Activated CD4-positive, CD25-positive, alpha-beta regulatory T cell (primary cell): ENCODE measurements around the gene MAP2K7.
"Not testable (repeated sequence)": the region's sequence is repeated elsewhere in the genome, so short reads cannot be mapped to it uniquely, and the experiment has no call there.

Source experiments
- DNase-seq, 4 experiments: peaks; one replicate each; lab custom pipeline; 2025; lab: John Stamatoyannopoulos, UW

MAP2K7 gene

DNA sequence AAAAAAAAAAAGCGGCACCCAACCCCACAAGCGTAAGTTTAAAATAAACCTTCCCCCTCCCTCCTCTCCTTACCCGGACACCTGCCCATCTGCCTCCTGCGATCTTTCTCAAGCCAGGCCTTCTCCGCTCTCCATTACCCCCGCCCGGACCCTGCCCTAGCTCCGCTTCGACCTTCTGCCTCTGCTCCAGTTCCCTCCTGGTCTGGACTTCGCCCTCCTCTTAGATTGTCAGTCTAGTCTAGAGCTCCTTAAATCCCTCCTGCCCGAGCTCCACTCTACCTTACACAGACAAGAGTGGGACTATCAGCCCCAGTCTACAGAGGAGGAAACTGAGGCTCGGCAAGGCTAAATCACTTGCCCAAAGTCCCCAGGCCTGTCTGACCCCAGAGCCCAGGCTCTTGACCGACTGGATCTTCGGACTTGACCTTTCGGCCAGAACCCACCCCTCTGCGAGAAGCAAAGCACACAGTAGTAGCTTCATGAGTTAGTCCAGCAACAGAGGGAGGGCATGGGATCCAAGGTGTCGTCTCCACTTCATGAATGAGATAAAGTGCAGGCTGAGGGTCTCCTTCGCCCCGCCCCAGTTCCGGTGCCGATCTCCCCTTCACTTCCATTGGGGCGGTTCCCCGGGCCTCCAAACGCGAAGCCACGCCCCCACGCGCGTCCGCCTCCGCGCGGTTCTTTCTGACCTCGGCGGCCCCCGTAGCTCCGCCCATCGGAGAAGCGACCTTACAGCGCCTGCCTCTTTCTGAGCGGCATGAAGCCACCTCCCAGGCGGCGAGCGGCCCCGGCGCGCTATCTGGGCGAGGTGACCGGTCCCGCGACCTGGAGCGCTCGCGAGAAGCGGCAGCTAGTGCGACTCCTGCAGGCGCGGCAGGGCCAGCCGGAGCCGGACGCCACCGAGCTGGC, 16.2 kb downstream of the MAP2K7 start, which contains the start of gene SNAPC2:
SNAPC2 (plus strand) TSS at position 729 of the 909 bp plus-strand sequence; CDS start at position 758, 29 bp downstream.
- peak; percentile 91 to 95 (median 92) for DNase-seq

DNA sequence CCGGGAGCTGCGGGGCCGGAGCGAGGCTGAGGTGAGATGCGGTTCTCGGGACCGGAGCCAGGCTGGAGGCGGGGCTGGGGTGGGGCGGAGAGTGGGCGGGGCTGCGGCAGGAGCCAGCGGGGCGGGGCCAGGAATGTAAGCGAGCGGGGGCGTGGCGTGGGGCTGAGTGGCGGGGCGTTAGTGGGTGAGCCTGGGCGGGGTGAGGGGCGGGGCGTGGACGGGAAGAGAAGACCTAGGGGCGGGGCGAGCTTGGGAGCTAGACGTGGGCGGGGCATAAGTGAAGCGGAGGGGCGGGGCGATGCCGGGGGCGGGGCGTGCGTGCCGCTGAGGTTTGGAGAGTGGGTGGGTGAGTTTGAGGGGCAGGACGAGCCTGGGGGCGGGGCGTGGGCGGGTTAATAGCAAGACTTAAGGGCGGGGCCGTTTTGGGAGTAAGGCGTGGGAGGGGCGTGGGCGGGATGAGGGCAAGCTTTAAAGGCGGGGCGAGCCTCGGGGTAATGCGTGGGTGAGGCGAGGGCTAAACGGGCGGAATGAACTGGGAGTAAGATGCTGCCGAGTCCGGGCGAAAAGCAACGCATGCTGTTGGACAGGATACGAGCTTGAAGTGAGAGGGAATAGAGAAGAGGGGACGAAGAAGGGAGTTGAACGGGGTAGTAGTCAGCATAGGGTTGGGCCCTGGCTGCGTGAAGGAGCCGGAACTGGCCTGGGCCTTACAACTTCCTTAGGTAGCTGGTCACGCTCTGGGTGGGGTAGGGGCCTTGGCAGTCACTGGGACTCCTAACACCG, 17.0 kb downstream of the MAP2K7 start:
- DNase-seq: peak; percentile 99 to 100 (median 100)

GRCh38 chr19:7921302-7921966, 17.8 kb downstream of the MAP2K7 start:
- no peak for DNase-seq

- DNase-seq: no peak
Observed at GRCh38 chr19:7921967-7922835, 18.5 kb downstream of the MAP2K7 start.

GRCh38 chr19:7922836-7923195, 19.1 kb downstream of the MAP2K7 start:
- DNase-seq: no peak

- DNase-seq: no peak
Observed at GRCh38 chr19:7923295-7924191, 19.9 kb downstream of the MAP2K7 start.

DNA sequence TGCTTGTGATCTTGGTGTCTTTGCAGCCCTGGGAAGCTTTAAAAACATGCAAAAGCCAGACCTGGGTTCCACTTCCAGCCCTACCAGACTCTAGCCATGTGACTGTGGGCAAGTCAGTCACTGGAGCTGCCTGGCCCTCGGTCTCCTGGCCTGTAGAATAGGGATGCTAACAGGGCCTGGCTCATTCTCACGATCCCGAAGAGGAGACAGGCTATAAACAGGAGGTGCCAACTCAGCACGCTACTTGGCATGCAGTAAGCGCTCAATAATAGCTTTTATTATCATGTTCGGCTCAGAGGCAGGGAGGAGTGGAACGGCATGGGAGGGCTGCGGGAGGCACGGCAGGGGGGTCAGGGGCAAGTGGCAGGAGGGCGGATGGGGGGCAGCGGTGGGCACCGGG, 20.6 kb downstream of the MAP2K7 start:
- DNase-seq: no peak

DNA sequence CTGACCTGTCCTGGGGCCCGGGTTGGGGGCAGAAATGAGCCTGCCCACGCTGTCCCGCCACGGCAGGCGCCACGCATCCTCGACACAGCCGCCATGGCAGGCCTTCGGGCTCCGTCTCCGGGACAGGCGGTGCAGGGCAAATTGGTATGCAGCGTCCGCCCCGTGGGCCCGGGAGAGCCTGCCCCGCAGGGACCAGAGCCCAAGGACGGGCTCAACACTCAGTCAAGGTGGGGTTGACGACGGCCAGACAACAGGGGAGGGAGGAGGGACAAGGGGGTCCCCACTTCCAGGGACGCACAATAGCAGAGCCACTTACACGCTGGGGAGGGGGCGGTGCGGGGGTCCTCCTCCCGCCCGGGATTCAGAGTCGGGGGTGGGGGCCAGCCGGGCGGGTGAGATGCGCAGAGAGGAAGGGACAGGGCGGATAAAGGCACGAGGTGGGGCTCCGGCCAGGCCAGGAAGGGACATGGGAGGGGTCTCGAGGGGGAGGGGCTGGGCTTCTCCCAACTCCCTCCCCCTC, 21.0 kb downstream of the MAP2K7 start:
- DNase-seq: no peak

- peak; percentile 63 to 71 (median 68) for DNase-seq
Observed at GRCh38 chr19:7925171-7925851, 21.6 kb downstream of the MAP2K7 start.

DNA sequence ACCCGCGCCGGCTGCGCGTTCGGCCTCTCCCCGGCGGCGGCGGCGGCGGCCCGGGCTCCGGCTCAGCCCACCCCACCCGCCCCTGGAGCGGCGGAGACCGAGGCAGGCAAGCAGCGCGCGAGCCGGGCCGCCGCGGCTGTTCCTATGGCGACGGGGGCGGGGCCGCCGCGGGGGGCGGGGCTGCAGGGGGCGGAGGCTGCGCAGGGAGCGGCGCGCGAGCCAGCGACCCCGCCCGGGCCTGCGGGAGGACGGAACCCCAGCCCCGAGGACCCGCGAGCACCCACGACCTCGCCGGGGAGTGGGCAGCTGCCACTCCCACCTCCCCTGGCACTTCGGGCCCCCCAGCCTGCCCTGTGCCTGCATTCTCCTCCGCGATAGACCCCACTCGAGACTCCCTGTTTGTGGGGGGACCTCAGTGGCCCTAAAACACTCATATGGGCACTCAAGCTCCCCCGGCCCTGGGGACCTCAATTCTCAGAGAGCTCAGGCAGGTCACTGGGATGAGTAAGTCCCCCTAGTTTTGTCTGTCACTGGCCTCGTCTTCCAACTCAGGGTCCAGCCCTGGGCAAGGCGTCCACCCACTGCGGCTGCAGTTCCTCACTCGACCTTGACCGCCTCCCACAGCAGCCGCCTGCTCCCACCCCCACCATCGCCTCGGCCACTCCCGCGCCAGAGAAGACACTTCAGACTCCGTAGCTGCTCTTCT, 22.5 kb downstream of the MAP2K7 start, which contains the start of gene CTXN1:
CTXN1 (minus strand) TSS at position 115 of the 706 bp plus-strand sequence. CDS start 597 bp downstream, outside the sequence.
- DNase-seq: peak; percentile 57 to 69 (median 62)

DNA sequence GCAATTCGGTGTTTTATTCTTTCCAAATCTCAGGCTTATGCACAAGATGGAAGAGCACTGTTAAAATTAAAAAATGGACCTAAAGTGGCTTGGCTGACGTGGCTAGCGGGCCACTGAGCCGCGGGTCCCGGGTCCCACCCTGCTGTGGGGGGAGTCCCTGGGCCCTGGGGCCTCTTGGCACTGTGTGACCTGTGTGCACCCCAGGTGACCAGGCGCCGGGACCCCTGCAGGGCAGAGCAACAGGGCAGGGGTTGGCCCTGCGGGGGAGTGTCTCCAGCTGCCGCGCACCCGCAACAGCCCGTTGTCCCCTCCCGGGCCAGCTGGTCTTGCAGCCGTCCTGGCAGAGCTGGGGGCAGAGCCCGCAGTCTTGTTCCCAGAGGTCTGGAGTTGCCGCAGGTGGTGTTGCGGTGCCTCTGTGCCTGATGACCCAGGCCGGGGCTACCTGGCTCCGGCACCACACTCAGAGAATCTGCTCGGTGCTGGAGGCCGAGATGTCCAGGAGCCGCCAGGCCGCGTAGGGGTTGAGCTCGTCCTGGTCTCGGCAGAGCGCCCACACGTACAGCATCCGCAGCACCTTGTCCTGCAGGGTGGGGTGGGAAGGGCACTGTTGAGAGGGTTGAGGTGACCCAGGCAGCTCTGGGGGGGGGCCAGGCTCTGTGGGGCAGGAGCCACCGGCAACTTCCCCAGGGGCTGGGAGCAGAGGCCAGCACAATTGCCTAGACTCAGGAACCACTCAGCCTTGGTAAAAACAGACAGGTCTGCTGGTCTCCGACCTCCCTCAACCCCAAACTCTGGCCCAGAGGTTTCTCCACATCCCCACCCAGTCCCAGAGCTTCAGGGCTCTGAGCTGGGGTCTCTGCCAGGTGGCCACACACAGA, 23.3 kb downstream of the MAP2K7 start:
- no peak for DNase-seq

- no peak for DNase-seq
Observed at GRCh38 chr19:7927605-7928333, 24.1 kb downstream of the MAP2K7 start.

DNA sequence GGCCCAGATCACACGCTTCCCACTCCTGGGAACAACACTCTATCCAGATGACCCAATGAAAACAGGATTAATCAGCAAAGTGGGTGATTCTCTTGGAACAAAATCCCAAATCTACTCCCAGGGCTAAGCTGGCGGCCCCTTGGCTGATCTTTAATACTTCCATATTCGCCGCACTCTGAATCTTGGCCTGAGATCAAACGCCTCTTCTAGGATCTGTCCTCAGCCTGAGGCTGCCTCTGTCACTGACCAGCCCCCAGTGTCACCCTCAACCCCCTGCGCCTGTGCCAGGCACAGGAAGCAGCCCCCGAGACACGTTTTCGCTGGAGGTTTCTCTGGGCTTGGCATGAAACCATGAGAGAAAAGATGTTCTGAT, 24.6 kb downstream of the MAP2K7 start:
- no peak for DNase-seq

DNA sequence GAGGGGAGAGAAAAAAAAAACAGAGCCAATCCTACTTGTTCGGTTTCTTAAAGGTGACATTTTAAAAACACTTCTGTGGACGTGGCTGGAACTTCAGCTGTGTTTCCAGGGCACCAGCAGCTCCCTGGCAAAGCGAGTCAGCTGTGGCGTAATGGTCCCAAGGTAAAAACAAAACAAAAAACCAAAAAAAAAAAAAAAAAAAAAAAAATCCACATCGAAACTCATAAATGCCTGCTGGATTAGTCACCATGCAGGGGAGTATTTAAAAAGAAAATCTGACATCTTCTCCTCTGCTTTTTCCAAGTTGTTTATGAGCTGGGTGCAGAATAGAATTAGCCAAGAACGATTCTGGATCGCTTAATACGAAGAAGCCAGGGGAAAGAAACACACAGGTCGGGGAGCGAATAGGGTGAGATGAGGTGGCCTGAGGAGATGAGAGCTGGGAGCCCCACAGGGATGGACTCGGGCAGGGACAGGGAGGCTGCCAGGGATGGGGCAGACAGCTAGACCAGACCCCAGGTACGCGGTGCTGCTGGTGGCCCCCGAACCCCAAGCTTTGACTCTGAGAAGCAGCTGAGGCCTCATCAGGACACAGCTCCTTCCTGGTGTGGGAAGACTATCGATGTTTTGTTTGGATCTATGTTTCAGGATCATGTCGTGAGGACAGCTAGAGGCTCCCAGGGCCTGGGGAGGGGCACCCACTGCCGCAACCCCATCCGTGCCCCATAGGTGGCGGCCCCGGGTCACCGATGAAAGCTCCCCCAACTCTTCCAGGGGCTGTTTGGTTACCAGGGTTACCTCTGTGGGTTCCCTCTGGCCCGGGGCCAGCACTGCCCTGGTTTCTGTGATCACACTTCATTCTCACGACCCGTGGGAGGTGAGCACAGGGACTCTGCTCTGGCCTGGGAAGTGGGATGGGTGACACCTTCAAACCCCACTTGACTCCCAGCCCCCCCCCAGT, 25.3 kb downstream of the MAP2K7 start:
- DNase-seq: peak in 3 of 4 experiments; percentile 31 to 41 (median 40)

- not testable (repeated sequence) for DNase-seq
Observed at GRCh38 chr19:7930030-7930429, 26.4 kb downstream of the MAP2K7 start.

DNA sequence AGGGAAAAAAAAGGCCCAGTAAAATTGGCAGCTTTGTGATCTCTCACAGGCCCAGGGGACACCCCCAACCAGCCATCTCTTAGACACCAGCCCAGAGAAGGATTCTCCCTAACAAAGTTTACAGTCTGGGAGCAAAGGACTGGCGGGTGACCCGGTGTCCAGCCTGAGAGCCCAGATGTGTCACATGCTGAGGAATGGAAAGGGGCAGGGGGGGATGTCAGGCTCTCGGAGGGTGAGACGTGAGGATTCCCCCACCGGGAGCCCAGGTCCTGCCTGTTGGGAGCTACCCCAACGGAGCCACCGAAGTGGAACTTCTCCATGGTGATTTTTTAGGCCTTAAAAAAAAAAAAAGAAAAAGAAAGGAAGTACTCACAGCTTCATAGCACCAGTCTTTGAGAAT, 27.1 kb downstream of the MAP2K7 start:
- no peak for DNase-seq
